HFFc6 (cell line): ENCODE results near the gene ARFGAP1. TPM values are rescaled to one million over a fixed set of nuclear protein-coding genes. Genes with fewer than 3 reads are reported as not detected.

ENCODE experiments used
- DNase-seq: peaks from one replicate; pipeline ENCODE4 v3.0.0-alpha.2; 2018
- H3K27ac Mint-ChIP-seq: 2 replicates; pipeline ENCODE4 v1.8.0; 2020; ENCODE audit warnings: mild to moderate bottlenecking, mixed read lengths
- H3K27me3 Mint-ChIP-seq: 2 replicates; pipeline ENCODE4 v1.8.0; 2021; ENCODE audit warnings: mild to moderate bottlenecking, moderate library complexity, mixed read lengths; ENCODE audit not compliant: insufficient read depth
- H3K36me3 Mint-ChIP-seq: 2 replicates; pipeline ENCODE4 v1.8.0; 2021; ENCODE audit warnings: low read depth, mixed read lengths
- H3K4me1 Mint-ChIP-seq: 2 replicates; pipeline ENCODE4 v1.8.0; 2020; ENCODE audit warnings: low read depth, mixed read lengths
- H3K4me3 Mint-ChIP-seq: 2 replicates; pipeline ENCODE4 v1.8.0; 2020; ENCODE audit warnings: mild to moderate bottlenecking, moderate library complexity, mixed read lengths
- H3K9me3 Mint-ChIP-seq: 2 replicates; pipeline ENCODE4 v1.8.0; 2020; ENCODE audit warnings: mild to moderate bottlenecking, mixed read lengths
- total RNA-seq, 6 experiments: library from RNA; stranded (reverse); fragmentation: NEBNext Ultra II Directional; extraction: Animal tissue kit (Norgen Biotek cat#: 25700); gene quantifications; 2 replicates in 1 of 6; 3 replicates in 5 of 6; pipeline ENCODE4 v1.2.3, GENCODE V29; 2021
- TF ChIP-seq, protein P1 (sequence below): fragments of 200-600 bp; sonication (generic); IDR thresholded peaks from 2 replicates; pipeline ENCODE4 v1.5.0; 2021; ENCODE audit warnings: antibody characterized with exemption, mild to moderate bottlenecking

The ARFGAP1 gene
- total RNA-seq, 6 experiments from 2014 or later = 106 to 123 (median 112) TPM

DNA sequence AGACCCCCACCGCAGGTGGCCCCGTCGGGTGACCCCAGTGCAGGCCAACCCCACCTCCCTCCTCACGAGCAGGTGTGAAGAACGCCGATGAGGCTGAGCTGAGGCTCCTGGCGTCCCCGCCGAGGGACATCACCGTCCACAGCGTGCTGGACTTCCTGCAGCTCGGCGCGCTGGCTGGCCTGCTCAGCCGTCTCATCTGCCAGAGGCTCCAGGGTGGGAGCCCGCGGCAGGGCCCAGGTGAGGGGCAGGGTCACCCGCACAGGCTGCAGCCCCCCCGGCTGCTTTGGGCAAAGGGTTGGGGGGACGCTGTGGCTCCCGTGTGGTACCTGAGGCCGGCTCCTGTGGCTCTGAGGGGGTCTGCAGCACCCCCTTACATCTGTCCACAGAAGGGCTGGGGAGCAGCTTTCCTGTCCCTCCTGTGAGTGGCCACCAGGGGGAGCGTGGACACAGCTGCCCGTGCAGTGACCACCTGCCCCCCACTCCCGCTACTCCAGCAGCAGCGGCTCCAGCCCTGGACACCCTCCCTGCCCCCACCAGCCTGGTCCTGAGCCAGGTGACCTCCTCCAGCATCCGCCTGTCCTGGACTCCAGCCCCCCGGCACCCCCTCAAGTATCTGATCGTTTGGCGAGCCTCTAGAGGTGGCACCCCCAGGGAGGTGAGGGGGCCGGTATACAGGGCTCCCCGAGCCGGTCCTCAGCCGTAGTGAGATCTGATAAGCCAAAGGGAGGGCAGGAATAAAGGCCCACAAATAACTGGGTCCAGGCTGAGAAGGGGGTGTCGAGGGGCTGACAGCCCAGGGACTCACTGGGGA is 36.9 kb downstream of the ARFGAP1 start:
- H3K27me3 Mint-ChIP-seq = peaks cover 6% of the 10 kb centered on the region
- no peak for DNase-seq
- no peak overlapping the region for H3K4me3 Mint-ChIP-seq
- TF ChIP-seq, protein P1, sequence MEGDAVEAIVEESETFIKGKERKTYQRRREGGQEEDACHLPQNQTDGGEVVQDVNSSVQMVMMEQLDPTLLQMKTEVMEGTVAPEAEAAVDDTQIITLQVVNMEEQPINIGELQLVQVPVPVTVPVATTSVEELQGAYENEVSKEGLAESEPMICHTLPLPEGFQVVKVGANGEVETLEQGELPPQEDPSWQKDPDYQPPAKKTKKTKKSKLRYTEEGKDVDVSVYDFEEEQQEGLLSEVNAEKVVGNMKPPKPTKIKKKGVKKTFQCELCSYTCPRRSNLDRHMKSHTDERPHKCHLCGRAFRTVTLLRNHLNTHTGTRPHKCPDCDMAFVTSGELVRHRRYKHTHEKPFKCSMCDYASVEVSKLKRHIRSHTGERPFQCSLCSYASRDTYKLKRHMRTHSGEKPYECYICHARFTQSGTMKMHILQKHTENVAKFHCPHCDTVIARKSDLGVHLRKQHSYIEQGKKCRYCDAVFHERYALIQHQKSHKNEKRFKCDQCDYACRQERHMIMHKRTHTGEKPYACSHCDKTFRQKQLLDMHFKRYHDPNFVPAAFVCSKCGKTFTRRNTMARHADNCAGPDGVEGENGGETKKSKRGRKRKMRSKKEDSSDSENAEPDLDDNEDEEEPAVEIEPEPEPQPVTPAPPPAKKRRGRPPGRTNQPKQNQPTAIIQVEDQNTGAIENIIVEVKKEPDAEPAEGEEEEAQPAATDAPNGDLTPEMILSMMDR = peak; percentile 94
- no peaks in the 10 kb centered on the region for H3K4me1 Mint-ChIP-seq
- no peak overlapping the region for H3K27ac Mint-ChIP-seq
- H3K36me3 Mint-ChIP-seq = no peaks in the 10 kb centered on the region
- H3K9me3 Mint-ChIP-seq = no peaks in the 10 kb centered on the region

DNA sequence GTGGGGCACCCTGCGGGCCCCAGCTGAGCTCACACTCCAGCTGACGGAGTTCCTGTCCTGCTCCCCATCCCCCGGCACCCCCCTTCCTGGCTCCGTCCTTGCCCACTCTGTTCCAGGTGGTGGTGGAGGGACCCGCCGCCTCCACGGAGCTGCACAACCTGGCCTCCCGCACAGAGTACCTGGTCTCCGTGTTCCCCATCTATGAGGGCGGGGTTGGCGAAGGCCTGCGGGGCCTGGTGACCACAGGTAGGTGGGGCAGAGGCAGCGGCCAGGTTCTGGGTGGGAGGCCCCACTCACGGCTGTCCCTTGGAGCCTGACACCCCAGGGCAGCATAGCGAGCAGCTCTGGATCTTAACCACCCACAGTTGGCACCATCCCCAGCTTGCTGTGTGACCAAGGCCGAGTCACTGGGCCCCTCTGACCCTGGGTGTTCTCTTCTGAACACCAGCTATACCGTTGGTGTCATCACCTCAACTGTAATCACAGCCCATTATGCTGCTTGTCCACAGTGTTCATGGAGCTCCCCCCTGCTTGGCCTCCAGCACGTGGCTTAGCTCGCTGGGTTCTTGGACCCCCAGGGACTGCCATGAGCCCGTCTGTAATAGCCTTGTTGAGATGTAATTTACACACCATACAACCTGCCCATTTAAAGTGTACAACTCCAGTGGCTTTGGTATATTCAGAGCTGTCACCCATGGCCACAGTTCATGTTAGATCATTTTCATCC is 37.8 kb downstream of the ARFGAP1 start:
- Mint-ChIP-seq H3K4me1 (no peaks in the 10 kb centered on the region), H3K27ac (no peak overlapping the region), H3K4me3 (no peak overlapping the region), H3K36me3 (no peaks in the 10 kb centered on the region), H3K9me3 (no peaks in the 10 kb centered on the region), H3K27me3 (peaks cover 4% of the 10 kb centered on the region)
- TF ChIP-seq, protein P1 = no peak
- no peak for DNase-seq

DNA sequence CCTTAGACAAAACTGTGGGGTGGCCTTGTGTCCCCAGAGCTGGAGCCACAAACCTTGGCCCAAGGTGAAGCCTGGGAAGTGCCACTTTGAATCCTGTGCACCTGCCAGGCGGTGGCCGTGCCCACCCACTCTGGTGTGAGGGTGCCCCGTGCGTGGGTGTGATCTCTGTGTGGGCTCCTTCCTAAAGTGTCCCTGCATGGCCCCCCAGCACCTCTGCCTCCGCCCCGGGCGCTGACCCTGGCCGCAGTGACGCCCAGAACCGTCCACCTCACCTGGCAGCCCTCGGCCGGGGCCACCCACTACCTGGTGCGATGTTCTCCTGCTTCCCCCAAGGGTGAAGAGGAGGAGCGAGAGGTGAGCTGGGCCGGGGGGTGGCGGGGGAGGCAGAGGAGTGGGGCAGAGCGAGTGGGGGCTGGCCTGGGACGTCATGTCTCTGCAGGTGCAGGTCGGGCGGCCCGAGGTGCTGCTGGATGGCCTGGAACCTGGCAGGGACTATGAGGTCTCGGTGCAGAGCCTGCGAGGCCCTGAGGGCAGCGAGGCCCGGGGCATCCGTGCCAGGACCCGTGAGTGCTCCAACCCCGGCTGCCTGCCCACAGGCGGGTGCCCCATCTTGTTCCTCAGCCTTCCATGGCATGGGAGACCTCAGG is 38.7 kb downstream of the ARFGAP1 start:
- no peaks in the 10 kb centered on the region for H3K4me1 Mint-ChIP-seq
- no peak overlapping the region for H3K27ac Mint-ChIP-seq
- no peak overlapping the region for H3K4me3 Mint-ChIP-seq
- H3K9me3 Mint-ChIP-seq = no peaks in the 10 kb centered on the region
- H3K36me3 Mint-ChIP-seq = no peaks in the 10 kb centered on the region
- DNase-seq = no peak
- TF ChIP-seq, protein P1 = no peak
- H3K27me3 Mint-ChIP-seq = peaks cover 4% of the 10 kb centered on the region

DNA sequence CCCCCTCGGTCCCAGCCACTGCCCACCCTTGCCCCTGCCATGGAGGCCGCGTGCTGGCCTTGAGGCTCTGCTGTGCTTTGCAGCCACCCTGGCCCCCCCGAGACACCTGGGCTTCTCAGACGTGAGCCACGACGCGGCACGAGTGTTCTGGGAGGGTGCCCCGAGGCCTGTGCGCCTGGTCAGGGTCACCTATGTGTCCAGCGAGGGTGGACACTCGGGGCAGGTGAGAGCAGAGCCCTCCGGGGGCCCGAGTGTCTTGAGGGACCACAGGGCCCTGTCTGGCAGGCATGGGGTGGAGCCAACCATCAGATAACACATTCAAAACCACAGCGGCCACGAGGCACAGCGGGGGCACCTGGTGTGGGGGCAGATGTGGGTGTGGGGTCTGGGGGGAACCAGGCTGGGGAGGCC is 39.2 kb downstream of the ARFGAP1 start:
- Mint-ChIP-seq H3K36me3 (no peaks in the 10 kb centered on the region), H3K4me1 (no peaks in the 10 kb centered on the region), H3K4me3 (no peak overlapping the region), H3K9me3 (no peaks in the 10 kb centered on the region), H3K27me3 (peaks cover 4% of the 10 kb centered on the region), H3K27ac (no peak overlapping the region)
- DNase-seq = no peak
- TF ChIP-seq, protein P1 = no peak

DNA sequence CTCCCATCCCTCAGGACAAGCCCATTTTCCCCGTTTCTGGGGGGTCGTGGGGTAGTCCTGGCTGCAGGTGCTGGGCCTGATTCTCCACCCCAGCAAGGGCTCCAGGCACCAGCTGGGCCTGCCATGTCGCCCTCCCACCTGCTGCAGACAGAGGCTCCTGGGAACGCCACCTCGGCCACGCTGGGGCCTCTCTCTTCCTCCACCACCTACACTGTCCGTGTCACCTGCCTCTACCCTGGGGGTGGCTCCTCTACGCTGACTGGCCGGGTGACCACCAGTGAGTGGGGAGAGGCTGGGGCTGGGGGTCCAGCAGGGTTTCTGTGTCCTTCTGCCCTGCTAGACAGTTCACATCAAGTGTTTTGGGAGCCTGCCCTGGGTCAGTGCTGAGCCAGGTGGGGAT is 39.7 kb downstream of the ARFGAP1 start:
- DNase-seq = no peak
- Mint-ChIP-seq H3K27me3 (peaks cover 4% of the 10 kb centered on the region), H3K27ac (no peak overlapping the region)

More for the DNA sequence above, 39.7 kb downstream of the ARFGAP1 start:
- no peaks in the 10 kb centered on the region for H3K9me3 Mint-ChIP-seq
- H3K36me3 Mint-ChIP-seq = no peaks in the 10 kb centered on the region
- H3K4me1 Mint-ChIP-seq = no peaks in the 10 kb centered on the region
- H3K4me3 Mint-ChIP-seq = no peak overlapping the region
- TF ChIP-seq, protein P1 = no peak
